Panc1 (cell line): ENCODE measurements around the gene GABRG3.

ENCODE experiments used
- CTCF ChIP-seq: fragments of 450-650 bp; IDR thresholded peaks from 2 replicates; pipeline ENCODE4 v1.5.1; 2017; ENCODE audit warnings: mild to moderate bottlenecking
- POLR2AphosphoS5 ChIP-seq: IDR thresholded peaks from 2 replicates; pipeline ENCODE4 v1.6.1; 2012; ENCODE audit warnings: mild to moderate bottlenecking, low read depth, low read length, moderate library complexity
- REST ChIP-seq, 2 experiments: IDR thresholded peaks; 2 replicates each; pipeline ENCODE4 v1.6.1; 2011 to 2012; ENCODE audit warnings: low read depth in 2 of 2, control low read depth in 1 of 2, low read length in 1 of 2, mild to moderate bottlenecking in 1 of 2, moderate library complexity in 1 of 2; ENCODE audit not compliant: insufficient read depth in 1 of 2

- no peak for TF ChIP-seq CTCF
- no peak for TF ChIP-seq POLR2AphosphoS5
- no peak for TF ChIP-seq REST (IDR thresholded peaks at IDR 0.05; ENCODE audit: insufficient read depth in 1 of 2, low read depth in 2 of 2, low read length in 1 of 2)
These were observed 41.4 kb upstream of the GABRG3 start for GRCh38 chr15:26929588-26929987.
